Activated naive CD8-positive, alpha-beta T cell treated with anti-CD3 and anti-CD28 coated beads, Interleukin-2, amount 10 ng/mL, durations not matched to agents 7 days and 5 days (primary cell): ENCODE results near the gene SGCA. TPM values are rescaled to one million over a fixed set of nuclear protein-coding genes. Genes with fewer than 3 reads are reported as not detected.

Source experiments
- ATAC-seq: fragments of 150-1000 bp; cut with Tn5 transposase; one replicate; pipeline ENCODE4 v1.10.0; 2021; ENCODE audit warnings: low read depth, moderate library complexity
- POLR2A ChIA-PET: fragments of 350-600 bp; sonication (Branson Sonifier 250); formaldehyde crosslinking; loops from one replicate; lab custom pipeline; 2021; ENCODE audit warnings: antibody characterized with exemption; lab: Charles Lee
- DNase-seq: peaks from one replicate; pipeline ENCODE4 v3.0.0; 2021
- H3K27ac Mint-ChIP-seq: one replicate; pipeline ENCODE4 v1.8.0; 2022; ENCODE audit warnings: mild to moderate bottlenecking, mixed read lengths
- H3K27me3 Mint-ChIP-seq: one replicate; pipeline ENCODE4 v1.8.0; 2022; ENCODE audit warnings: mild to moderate bottlenecking, moderate library complexity, mixed read lengths
- H3K36me3 Mint-ChIP-seq: one replicate; pipeline ENCODE4 v1.8.0; 2021; ENCODE audit warnings: mild to moderate bottlenecking, mixed read lengths
- H3K4me1 Mint-ChIP-seq: one replicate; pipeline ENCODE4 v1.8.0; 2021; ENCODE audit warnings: mixed read lengths
- H3K4me3 Mint-ChIP-seq: one replicate; pipeline ENCODE4 v1.8.0; 2022; ENCODE audit warnings: mild to moderate bottlenecking, moderate library complexity, mixed read lengths
- H3K9me3 Mint-ChIP-seq: one replicate; pipeline ENCODE4 v1.8.0; 2021; ENCODE audit warnings: mixed read lengths
- total RNA-seq, 2 experiments: library from RNA; stranded (reverse); gene quantifications; one replicate each; pipeline ENCODE4 v1.2.3, GENCODE V29; 2021

Gene SGCA
- total RNA-seq, 2 experiments from 2014 or later = not detected

DNA sequence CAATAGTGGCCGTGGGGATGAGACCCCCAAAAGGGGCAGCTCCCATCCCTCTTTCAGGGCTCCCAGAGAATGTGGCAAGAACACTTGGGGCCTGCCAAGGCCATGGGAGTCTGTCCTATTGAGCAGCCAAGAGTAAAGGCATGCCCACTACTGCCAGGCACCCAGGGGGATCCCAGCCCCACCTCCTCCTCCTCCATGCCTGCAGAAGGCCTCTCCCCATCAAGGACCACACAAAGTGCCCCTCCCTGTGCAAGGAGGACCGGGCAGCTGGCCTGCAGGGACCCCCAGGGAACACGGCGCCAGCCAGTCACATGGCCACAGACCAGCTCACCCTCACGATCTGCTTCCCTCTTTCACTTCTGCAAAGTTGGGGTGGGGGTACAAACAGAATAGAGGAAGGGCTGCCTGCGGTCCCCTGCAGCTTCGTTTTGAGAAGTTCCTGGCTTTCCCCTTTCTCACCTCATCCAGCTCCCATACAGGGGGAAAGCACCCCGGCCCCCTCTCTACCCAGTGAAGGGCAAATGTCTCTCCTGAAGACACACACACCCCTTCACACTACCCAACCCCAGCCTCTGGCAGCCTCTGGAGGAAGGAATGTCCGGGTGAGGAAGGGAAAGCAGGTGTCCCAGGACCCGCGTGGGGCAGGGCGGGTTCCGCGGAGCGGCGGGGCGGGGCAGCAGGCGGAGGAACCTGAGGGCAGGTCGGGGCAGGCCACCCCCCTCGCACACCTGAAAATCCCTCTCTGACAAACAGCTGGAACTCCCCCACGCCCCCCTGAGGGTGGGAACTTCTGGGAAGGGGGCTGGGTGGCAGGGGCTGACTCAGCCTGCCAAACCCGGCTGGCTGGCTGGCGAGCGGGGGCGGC is 17.3 kb upstream of the SGCA start:
- Mint-ChIP-seq H3K9me3 (no peaks in the 10 kb centered on the region), H3K27ac (peak overlapping the region; percentile 84), H3K4me3 (peak overlapping the region; percentile 98), H3K36me3 (peaks cover 27% of the 10 kb centered on the region), H3K4me1 (peaks cover 40% of the 10 kb centered on the region), H3K27me3 (no peaks in the 10 kb centered on the region)
- POLR2A ChIA-PET = interaction anchor here (0.5 to 3.7 kb wide), 5 partner anchors 8 to 327 kb away, joined by 3 to 27 read pairs (median 4); no protein-coding TSS in a partner anchor
- DNase-seq (peak; percentile 65), ATAC-seq (no peak)

GRCh38 chr17:50149091-50149416 is 16.8 kb upstream of the SGCA start:
- no peak for ATAC-seq
- peaks cover 37% of the 10 kb centered on the region for H3K4me1 Mint-ChIP-seq
- no peak for DNase-seq
- H3K4me3 Mint-ChIP-seq = peak overlapping the region; percentile 98
- no peaks in the 10 kb centered on the region for H3K9me3 Mint-ChIP-seq
- peaks cover 25% of the 10 kb centered on the region for H3K36me3 Mint-ChIP-seq
- POLR2A ChIA-PET = interaction anchor here (1.3 to 3.7 kb wide), 4 partner anchors 9 to 14 kb away, joined by 3 to 27 read pairs (median 8); no protein-coding TSS in a partner anchor
- peak overlapping the region; percentile 86 for H3K27ac Mint-ChIP-seq
- no peaks in the 10 kb centered on the region for H3K27me3 Mint-ChIP-seq

DNA sequence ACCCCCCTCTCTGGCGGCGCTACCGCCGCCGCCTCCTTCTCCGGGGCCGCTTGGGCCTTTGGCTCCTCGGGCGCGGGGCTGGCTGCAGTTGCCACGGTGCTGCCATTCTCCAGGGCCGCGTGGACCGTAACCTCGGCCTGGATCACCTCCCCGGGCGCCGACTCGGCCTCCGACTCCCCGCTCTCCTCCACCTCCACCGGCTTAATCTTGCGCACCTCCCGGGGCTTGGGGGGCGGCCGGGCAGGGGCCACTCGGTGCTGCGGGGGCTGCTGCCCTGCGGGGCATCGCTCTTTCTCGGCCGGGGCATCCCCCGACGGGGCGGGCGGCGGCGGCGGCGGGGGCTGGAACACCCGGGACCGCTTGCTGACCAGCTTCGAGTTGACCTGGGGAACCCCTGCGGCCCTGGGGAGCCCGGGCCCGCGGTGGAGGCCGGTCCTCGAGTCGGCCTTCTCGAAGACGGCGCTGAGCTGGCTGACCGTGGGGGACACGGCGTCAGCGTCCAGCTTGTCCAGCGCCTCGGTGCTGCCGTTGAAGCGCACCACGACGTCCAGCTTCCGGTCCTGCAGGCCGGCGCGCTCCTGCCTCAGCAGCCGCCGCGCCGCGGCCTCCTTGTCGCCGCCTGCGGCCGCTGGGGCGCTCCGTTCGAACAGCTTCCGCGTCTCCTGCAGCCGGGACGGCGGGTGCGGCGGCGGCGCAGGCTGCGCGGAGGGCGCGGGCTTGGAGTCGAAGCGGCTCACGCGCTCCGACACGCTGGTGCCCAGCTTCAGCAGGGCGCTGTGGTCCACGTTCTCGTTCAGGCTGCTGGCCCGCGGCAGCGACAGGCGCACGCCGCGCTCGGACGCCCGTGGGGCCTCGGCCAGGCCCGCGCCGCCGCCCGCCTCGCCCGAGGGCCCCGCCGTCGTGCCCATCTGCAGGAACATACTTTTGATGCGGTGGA is 16.1 kb upstream of the SGCA start:
- Mint-ChIP-seq H3K4me1 (peaks cover 37% of the 10 kb centered on the region), H3K9me3 (no peaks in the 10 kb centered on the region), H3K27me3 (no peaks in the 10 kb centered on the region), H3K27ac (peak overlapping the region; percentile 86), H3K36me3 (peaks cover 21% of the 10 kb centered on the region), H3K4me3 (peak overlapping the region; percentile 98)
- POLR2A ChIA-PET = interaction anchor here (0.7 to 3.7 kb wide), 7 partner anchors 8 to 20 kb away, joined by 3 to 27 read pairs (median 4); no protein-coding TSS in a partner anchor
- peak; percentile 77 for DNase-seq
- ATAC-seq = peak; percentile 14

DNA sequence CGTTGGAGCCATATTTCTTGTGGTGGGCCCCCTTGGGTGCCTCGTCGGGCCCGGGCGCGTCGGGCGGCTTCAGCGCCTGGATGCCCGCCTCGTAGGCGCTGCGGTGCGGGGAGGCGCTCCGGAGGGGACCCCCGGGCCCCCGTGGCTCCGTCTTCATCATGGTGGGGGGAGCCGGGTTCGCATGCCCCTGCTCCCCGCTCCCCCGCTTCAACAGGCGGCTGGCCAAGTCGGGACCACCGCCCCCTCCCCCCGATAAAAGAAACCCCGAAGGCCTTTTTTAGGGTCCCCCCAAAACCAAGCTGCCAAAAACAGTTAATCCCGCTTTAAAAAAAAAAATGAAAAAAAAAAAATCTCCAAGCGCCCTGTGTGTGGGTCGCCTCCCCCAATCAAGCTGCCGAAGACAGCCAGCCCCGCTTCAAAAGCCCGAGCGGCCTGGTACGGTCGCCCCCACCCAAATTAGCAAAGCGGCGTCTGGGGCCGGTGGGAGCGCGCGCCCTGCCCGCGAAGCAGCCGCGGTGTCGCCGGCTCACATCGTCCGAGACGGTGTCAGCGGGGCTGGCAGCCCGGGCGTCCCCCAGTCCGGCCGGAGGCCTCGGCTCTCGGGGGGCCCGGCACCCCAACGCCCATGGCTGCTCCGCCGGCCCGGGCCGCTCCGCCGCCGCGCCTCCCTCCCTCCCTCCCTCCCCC is 15.3 kb upstream of the SGCA start, which contains the start of gene PPP1R9B:
PPP1R9B (minus strand) TSS at position 324 of the 687 bp plus-strand sequence; CDS start at position 160, 164 bp downstream.
- Mint-ChIP-seq H3K36me3 (peaks cover 18% of the 10 kb centered on the region), H3K4me1 (peaks cover 39% of the 10 kb centered on the region), H3K4me3 (peak within 1 kb of the TSS; percentile 98), H3K27me3 (no peaks in the 10 kb centered on the region), H3K9me3 (no peaks in the 10 kb centered on the region), H3K27ac (peak within 1 kb of the TSS; percentile 97)
- POLR2A ChIA-PET = interaction anchor here (0.7 to 3.7 kb wide), 6 partner anchors 10 to 59 kb away, joined by 3 to 32 read pairs (median 8); no protein-coding TSS in a partner anchor
- DNase-seq (no peak), ATAC-seq (peak; percentile 15)

DNA sequence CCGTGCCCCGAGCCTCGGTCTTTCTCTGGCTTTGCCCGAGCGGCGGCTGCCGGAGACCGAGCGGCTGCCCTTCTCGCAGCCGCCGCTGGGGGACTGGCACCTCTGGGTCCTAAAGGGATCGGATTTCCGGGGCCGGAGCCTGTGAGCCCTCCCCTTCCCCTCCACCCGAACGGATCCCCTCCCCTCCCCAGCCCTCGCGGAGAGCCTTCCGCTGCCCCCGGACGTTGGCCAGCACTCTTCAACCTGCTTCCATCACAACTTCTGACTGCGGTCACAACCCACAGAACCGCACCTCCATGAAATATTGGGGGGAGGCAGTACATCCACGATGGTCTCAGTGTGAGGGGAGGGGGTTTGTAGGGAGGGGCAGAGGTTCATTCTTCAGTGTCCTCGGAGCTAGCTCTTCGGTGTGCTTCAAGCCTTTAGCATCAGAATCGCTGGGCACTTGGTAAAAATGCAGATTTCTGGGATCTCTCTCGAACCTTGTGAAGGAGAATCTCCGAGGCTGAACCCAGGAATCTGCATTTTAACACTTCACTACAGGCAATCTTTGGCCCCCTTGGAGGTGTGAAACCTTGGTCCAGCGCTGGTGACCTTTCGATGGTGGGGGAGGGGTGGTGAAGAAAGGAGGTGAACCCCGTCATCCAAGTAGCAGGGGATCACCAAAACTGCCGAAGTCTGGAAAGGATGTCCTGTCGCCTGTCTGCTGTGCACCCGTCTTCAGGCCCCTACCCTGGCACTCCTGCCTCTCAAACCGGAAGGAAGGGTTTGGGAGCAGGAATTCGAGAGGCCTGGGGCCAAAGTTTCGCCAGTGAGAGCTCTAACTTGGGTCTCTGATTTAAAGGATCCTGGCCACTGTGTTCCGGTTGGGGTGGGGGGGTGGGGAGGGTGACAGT is 14.5 kb upstream of the SGCA start:
- DNase-seq (peak; percentile 90), ATAC-seq (peak; percentile 74)
- peak overlapping the region; percentile 93 for H3K4me3 Mint-ChIP-seq
- peaks cover 36% of the 10 kb centered on the region for H3K4me1 Mint-ChIP-seq
- peak overlapping the region; percentile 97 for H3K27ac Mint-ChIP-seq
- POLR2A ChIA-PET = interaction anchor here (0.6 to 3.7 kb wide), 9 partner anchors 8 to 933 kb away, joined by 3 to 32 read pairs (median 3); no protein-coding TSS in a partner anchor
- H3K9me3 Mint-ChIP-seq = no peaks in the 10 kb centered on the region
- H3K27me3 Mint-ChIP-seq = no peaks in the 10 kb centered on the region
- peaks cover 14% of the 10 kb centered on the region for H3K36me3 Mint-ChIP-seq

DNA sequence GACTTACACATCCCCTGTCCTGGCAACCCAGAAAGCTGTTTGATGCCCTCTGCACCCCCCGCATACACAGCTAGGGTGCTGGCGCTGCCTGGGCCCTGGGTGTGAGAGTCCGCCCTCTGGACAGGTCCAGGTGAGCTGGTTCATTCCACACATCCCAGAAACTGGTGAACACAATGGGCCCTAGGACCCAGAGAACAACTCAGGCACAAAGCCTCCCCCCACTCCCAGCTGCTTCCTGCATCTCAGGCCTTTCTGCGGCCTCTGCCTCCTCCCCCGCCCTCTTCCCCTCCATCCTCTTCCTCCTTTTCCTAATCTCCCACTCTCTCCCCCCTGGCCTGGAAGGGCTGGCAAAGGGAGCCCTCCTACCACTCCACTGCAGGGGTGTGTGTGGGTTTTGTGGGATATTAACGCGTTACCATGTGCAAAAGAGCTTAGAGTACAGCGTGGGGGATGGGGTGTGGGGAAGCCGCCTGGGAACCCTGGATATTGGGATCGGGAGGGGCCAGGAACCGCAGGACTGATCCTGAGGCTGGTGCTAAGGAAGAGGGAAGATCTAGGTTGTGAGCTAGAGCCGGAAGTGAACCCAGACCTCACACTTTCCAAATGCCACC is 13.8 kb upstream of the SGCA start:
- ATAC-seq (peak; percentile 29), DNase-seq (peak; percentile 75)
- POLR2A ChIA-PET = interaction anchor here (0.6 to 2.5 kb wide), 9 partner anchors 9 to 933 kb away, joined by 3 to 32 read pairs (median 3); partner anchors contain the start of gene TOB1
- no peaks in the 10 kb centered on the region for H3K27me3 Mint-ChIP-seq
- H3K36me3 Mint-ChIP-seq = peaks cover 12% of the 10 kb centered on the region
- peak overlapping the region; percentile 97 for H3K27ac Mint-ChIP-seq
- H3K4me3 Mint-ChIP-seq = peak overlapping the region; percentile 93
- peaks cover 31% of the 10 kb centered on the region for H3K4me1 Mint-ChIP-seq
- no peaks in the 10 kb centered on the region for H3K9me3 Mint-ChIP-seq

- Mint-ChIP-seq H3K4me3 (peak overlapping the region; percentile 93), H3K27ac (peak overlapping the region; percentile 97), H3K27me3 (no peaks in the 10 kb centered on the region), H3K36me3 (peaks cover 7% of the 10 kb centered on the region), H3K9me3 (no peaks in the 10 kb centered on the region), H3K4me1 (peaks cover 33% of the 10 kb centered on the region)
- POLR2A ChIA-PET = interaction anchor here (0.8 to 2.5 kb wide), 5 partner anchors 9 to 713 kb away, joined by 3 to 32 read pairs (median 3); partner anchors contain the start of gene TOB1
- no peak for ATAC-seq
- DNase-seq = no peak
Observed at GRCh38 chr17:50152736-50153135, 13.1 kb upstream of the SGCA start.

DNA sequence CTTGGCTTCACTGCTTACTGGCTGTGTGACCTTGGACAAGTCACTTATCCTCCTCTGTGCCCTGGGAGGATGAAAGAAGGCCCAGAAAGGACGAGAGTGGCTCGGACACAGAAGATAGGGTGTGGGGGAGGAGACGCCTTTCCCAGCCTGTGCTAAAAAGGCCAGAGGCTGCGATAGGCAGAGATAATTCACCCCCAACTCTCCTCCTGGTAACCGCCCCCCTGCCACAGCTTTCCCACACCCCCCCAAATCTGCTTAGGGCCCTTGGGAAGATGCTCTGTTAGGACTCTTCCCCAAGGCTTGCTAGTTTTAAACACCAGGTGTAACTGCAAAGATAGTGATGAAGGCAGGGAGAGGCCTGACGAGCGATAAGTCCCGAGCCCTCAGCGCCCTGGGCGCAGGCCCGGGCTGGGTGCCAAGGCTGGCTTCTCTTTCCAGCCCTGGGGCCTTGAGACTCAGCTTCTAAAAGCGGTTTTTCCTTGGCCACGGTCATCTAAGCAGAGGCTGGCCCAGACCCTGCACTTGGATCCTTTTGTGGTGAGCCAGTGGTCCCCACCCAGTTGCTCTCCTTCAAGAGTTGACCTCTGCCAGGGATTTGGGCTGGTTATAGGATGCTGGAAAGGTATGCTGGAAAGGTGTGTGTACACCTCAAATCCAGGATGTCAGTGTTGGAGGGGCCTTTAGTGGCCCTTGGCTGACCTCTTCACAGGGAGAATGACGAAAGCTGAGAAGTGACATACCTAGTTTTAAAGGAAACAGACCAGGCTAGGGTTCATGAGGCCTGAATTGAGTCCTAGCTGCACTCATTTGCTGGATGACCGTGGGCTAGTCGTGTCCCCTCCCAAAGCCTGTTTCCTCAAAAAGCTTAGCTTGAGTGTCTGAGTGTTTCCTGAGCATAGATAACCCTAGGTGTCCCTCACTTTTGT is 11.9 kb upstream of the SGCA start:
- POLR2A ChIA-PET = no interaction called here
- H3K4me1 Mint-ChIP-seq = peaks cover 42% of the 10 kb centered on the region
- H3K9me3 Mint-ChIP-seq = no peaks in the 10 kb centered on the region
- no peak for DNase-seq
- H3K27ac Mint-ChIP-seq = peak overlapping the region; percentile 3
- ATAC-seq = no peak
- H3K4me3 Mint-ChIP-seq = no peak overlapping the region
- H3K27me3 Mint-ChIP-seq = no peaks in the 10 kb centered on the region
- H3K36me3 Mint-ChIP-seq = peaks cover 2% of the 10 kb centered on the region

DNA sequence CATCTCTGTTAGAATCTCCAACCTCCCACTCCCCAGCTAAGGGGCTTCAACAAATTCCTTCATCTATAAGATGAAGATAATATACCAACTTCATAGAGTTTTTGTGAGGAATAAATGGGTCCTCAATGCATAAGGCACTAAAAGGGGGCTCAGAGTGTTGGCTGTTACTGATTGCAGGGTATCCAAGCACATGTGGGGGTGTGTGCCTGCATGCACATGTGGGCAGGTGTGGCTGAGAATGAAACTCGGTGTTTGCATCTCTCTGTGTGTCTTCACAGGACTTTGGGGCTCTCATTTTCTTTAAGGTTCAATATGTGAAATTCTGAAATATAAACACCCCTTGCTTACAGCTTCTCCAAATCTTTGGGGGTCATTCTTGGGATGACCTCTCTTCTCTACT is 11.2 kb upstream of the SGCA start:
- Mint-ChIP-seq H3K27ac (peak overlapping the region; percentile 54), H3K36me3 (no peaks in the 10 kb centered on the region), H3K9me3 (no peaks in the 10 kb centered on the region), H3K4me1 (peaks cover 42% of the 10 kb centered on the region), H3K27me3 (peaks cover 1% of the 10 kb centered on the region), H3K4me3 (no peak overlapping the region)
- DNase-seq = no peak
- ATAC-seq = no peak
- POLR2A ChIA-PET = no interaction called here

- no peak for DNase-seq
- POLR2A ChIA-PET = no interaction called here
- no peaks in the 10 kb centered on the region for H3K36me3 Mint-ChIP-seq
Observed at GRCh38 chr17:50155115-50155819, 10.5 kb upstream of the SGCA start.

More at GRCh38 chr17:50155115-50155819, 10.5 kb upstream of the SGCA start:
- no peak for ATAC-seq
- H3K9me3 Mint-ChIP-seq = no peaks in the 10 kb centered on the region
- H3K27ac Mint-ChIP-seq = peak overlapping the region; percentile 54
- H3K27me3 Mint-ChIP-seq = peaks cover 7% of the 10 kb centered on the region
- H3K4me3 Mint-ChIP-seq = no peak overlapping the region
- H3K4me1 Mint-ChIP-seq = peaks cover 42% of the 10 kb centered on the region
